ENCODE measurements around the gene PRKCA. TPM values are rescaled to one million over a fixed set of nuclear protein-coding genes. Genes with fewer than 3 reads are reported as not detected.

PRKCA gene
- total and polyA plus RNA-seq, 2 donors (not counting 3 experiments of a cell fraction or from before 2014, with no cell fraction given), result 7.5 to 34.2 TPM

DNA sequence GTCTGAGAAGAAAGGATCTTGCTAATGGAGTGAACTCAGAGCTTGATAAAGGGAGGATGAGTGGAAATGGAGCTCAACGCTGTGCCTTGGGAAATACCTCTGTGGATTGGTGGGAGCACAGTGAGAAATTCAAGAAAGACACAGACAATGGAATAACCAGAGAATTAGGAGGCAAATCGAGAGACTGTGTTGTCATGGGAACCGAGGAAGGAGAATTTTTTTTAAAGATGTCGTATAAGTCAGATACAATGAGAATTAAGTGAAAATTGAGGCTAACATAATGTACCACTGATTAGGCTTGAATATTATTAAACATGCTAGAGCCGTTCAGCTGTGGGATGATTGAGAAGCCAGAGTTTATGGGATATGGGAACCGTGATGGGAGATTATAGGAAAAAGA lies 134.2 kb downstream of the PRKCA start:
- Histone ChIP-seq H3K9me1 (replicated peaks; ENCODE audit: control insufficient read depth, extremely low read depth, insufficient read depth, low read length) (no peaks in the 10 kb centered on the region), H3K27me3 (ENCODE audit: control insufficient read depth in 2 of 2, insufficient read depth in 2 of 2, low read length in 2 of 2) (no peaks in the 10 kb centered on the region), H2AFZ (ENCODE audit: low read depth, low read length) (no peak overlapping the region), H3K4me3 (replicated peaks in 1 of 3; ENCODE audit: insufficient read depth in 1 of 3, low read depth in 1 of 3, low read length in 3 of 3) (no peak overlapping the region), H3K36me3 (ENCODE audit: control insufficient read depth in 2 of 2, extremely low read depth in 1 of 2, insufficient read depth in 2 of 2, low read length in 2 of 2) (no peaks in the 10 kb centered on the region), H3K79me2 (ENCODE audit: control insufficient read depth, insufficient read depth, low read length) (peaks cover 15% of the 10 kb centered on the region), H3K4me2 (ENCODE audit: insufficient read depth, low read length) (no peak overlapping the region), H4K20me1 (replicated peaks; ENCODE audit: control insufficient read depth, extremely low read depth, insufficient read depth, low read length) (no peaks in the 10 kb centered on the region), H3K27ac (ENCODE audit: insufficient read depth, low read depth, low read length) (no peak overlapping the region), H3K9ac (replicated peaks; ENCODE audit: extremely low read depth, insufficient read depth, low read length) (no peak overlapping the region), H3K4me1 (ENCODE audit: control insufficient read depth, extremely low read depth, insufficient read depth, low read length) (peaks cover 9% of the 10 kb centered on the region), H3K9me3 (replicated peaks; ENCODE audit: control insufficient read depth, insufficient read depth, low read length) (no peaks in the 10 kb centered on the region)
- no peak for TF ChIP-seq JUN (IDR thresholded peaks at IDR 0.05; ENCODE audit: borderline replicate concordance, insufficient read depth, insufficient read length, low read depth)
- TF ChIP-seq FOS (IDR thresholded peaks at IDR 0.05; ENCODE audit: borderline replicate concordance, insufficient read depth, low read length), result no peak
- TF ChIP-seq EZH2 (IDR thresholded peaks at IDR 0.05; ENCODE audit: borderline replicate concordance, low read depth, low read length, severe bottlenecking), result no peak
- no peak for TF ChIP-seq POLR2AphosphoS5 (IDR thresholded peaks at IDR 0.05; ENCODE audit: insufficient read depth, low read depth, low read length)
- no peak for TF ChIP-seq POLR2A (IDR thresholded peaks at IDR 0.05; ENCODE audit: low read depth, low read length)
- TF ChIP-seq, protein P1, sequence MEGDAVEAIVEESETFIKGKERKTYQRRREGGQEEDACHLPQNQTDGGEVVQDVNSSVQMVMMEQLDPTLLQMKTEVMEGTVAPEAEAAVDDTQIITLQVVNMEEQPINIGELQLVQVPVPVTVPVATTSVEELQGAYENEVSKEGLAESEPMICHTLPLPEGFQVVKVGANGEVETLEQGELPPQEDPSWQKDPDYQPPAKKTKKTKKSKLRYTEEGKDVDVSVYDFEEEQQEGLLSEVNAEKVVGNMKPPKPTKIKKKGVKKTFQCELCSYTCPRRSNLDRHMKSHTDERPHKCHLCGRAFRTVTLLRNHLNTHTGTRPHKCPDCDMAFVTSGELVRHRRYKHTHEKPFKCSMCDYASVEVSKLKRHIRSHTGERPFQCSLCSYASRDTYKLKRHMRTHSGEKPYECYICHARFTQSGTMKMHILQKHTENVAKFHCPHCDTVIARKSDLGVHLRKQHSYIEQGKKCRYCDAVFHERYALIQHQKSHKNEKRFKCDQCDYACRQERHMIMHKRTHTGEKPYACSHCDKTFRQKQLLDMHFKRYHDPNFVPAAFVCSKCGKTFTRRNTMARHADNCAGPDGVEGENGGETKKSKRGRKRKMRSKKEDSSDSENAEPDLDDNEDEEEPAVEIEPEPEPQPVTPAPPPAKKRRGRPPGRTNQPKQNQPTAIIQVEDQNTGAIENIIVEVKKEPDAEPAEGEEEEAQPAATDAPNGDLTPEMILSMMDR (IDR thresholded peaks at IDR 0.05; ENCODE audit: extremely low read depth in 1 of 2, insufficient read depth in 1 of 2, low read depth in 1 of 2, low read length in 2 of 2), result no peak
- TF ChIP-seq MYC (IDR thresholded peaks at IDR 0.05; ENCODE audit: low read depth, low read length), result no peak
- TF ChIP-seq GATA2 (IDR thresholded peaks at IDR 0.05; ENCODE audit: insufficient read depth, insufficient read length, low read depth, low read length), result no peak
- TF ChIP-seq, protein P2, sequence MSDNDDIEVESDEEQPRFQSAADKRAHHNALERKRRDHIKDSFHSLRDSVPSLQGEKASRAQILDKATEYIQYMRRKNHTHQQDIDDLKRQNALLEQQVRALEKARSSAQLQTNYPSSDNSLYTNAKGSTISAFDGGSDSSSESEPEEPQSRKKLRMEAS (IDR thresholded peaks at IDR 0.05; ENCODE audit: insufficient read depth, insufficient read length), result no peak
- DNase-seq (ENCODE audit: low read depth, low spot score) (no peak), FAIRE-seq (no peak)
- no TSS peak for BruUV-seq (replicated peaks)
- dilution Hi-C loops (cut with MboI; ENCODE audit: extremely low pct_ligation_motif_present, low sequenced_read_pairs), result no loop called here
- POLR2A ChIA-PET, result no interaction called here
- CTCF ChIA-PET, result interaction anchor here (1.1 to 1.3 kb wide), 3 partner anchors 30 to 130 kb away, joined by 3 read pairs; no protein-coding TSS in a partner anchor
- intact Hi-C loops (cut with micrococcal nuclease), result no loop called here

Data from endothelial cell of umbilical vein (primary cell).